HG03378 (cell line): Measurements from ENCODE around the gene TBPL1.
"Not testable (repeated sequence)": the region's sequence is repeated elsewhere in the genome, so short reads cannot be mapped to it uniquely, and the experiment has no call there.

Source experiments
- ATAC-seq: cut with Tn5 transposase; IDR thresholded peaks from one replicate; pipeline ENCODE4 v1.9.1; 2021; ENCODE audit warnings: mild to moderate bottlenecking, moderate library complexity; ENCODE audit not compliant: unreplicated experiment

The TBPL1 gene

DNA sequence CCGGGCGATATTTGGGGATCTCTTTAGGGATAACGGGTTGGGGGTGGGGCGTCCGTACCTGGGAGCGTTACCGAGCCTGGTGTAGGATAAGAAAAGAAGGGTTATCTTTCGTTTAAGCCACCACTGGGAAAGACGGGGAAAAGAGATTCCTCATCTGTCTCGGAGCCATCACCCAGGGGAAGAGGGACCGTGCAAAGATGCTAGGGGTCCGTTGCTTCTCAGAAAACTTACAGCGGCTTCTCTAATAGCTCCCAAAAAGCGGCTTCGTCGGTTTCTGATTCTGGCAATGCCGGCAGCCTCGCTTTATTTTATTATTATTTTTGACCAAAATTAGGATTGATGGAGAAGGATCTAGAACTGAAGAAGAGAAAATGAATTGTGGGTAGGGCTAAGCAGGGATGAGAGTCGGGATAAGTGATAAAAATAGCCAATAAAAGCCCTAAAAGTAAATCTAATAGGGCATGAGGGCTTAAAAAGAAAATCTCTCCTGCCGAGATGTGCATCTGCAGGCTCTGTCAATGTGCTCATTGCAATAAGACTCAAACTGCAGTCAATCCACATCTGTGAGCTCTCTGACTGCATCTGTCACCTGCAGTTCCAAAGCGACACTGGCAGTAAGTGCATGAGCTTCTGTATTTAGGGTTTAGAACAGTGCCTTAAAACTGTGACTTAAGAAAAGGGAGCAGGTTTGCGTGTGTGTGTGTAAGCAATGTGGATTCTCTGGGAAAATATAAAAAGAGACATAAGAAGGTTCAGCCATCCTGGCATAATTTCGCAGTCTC is 801 bp downstream of the TBPL1 start:
- ATAC-seq = no peak

GRCh38 chr6:133954657-133955576 is 1.9 kb downstream of the TBPL1 start:
- ATAC-seq = no peak

- no peak for ATAC-seq
Observed at GRCh38 chr6:133955582-133956415, 2.8 kb downstream of the TBPL1 start.

- ATAC-seq = no peak
Observed at GRCh38 chr6:133956416-133957049, 3.5 kb downstream of the TBPL1 start.

- no peak for ATAC-seq
Observed at GRCh38 chr6:133957227-133957626, 4.2 kb downstream of the TBPL1 start.

- no peak for ATAC-seq
Observed at GRCh38 chr6:133957780-133958242, 4.8 kb downstream of the TBPL1 start.

GRCh38 chr6:133958791-133959190 is 5.8 kb downstream of the TBPL1 start:
- ATAC-seq = no peak

DNA sequence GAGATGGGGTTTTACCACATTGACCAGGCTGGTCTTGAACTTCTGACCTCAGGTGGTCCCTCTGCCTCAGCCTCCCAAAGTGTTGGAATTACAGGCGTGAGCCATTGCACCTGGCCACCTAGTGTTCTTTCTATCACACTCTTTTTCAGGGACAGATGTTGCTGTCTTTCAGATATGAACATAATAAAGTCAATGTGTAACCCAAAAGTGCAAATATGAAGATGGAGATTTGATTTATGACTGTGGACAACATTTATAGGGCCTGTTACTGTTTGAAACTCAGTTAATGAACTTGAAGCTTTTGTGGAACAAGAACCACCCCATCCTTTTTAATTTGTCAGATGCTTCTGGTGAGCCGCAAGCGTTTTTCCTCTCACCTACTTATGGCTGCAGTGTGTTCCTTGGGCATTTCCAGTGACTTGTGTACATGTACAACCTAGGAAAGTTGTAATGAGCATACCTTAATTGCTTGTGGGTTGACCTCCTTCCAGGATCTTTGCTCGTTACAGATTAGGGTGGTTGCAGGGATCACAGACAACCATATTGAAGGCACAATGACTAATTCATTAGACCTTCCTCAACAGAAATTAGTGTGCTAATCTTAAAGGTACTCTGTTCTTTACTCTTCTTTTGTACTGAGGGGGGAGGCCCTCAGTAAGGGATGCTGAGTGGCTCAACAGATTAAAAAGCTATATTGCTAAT is 6.8 kb downstream of the TBPL1 start:
- no peak for ATAC-seq

DNA sequence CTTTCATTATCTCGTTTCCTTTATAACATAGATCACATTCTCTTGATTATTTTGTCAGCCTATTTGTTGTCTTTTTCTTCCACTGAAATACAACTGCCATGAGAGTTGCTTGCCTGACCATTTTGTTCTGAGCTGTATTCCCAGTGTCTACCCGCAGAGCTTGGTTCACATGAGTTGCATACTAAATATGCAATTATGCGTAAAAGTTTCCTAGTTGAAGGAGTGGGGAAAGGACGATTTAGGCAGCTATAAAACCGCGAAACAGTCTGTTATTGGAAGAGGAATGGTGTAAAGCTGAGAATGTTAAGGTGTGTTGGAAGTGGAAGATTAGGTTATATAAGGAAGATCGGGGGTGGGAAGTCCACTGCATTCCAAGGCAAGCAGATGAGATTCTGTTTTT is 8.8 kb downstream of the TBPL1 start:
- no peak for ATAC-seq

DNA sequence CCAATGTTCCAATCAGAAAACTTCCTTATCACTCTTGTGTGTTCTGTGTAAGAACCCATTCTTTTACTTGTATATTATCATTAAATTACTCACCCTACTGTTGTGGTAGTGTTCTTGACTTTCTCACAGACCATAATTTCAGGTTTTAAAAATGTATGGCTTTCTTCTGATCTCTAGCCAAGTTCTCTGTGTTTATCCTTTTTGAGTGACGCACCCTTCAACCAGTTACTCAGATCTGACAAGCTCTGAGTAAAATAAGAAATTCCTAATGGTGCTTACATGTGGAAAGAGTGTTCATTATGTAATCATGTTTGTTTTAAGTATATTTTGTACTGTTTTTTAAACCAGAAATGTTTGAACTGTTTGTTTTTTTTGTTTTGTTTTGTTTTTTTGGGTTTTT is 11.0 kb downstream of the TBPL1 start:
- no peak for ATAC-seq

DNA sequence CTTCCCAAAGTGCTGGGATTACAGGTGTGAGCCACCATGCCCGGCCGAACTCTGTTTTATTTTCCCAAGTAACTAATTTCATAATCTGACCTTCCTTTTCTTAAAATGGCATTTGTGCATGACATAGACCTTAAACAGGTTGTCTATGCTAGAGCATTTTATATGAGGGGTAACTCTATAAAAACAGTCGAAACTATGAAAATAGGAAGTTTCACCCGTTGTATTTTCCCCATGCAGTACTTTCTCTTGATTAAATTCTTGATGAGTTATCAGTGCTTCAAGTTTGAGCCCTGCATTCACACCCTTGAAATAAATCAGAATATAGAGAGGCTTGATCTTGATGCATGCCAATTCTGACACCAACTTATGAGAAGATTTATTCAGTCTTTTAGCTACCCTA is 11.7 kb downstream of the TBPL1 start:
- no peak for ATAC-seq

DNA sequence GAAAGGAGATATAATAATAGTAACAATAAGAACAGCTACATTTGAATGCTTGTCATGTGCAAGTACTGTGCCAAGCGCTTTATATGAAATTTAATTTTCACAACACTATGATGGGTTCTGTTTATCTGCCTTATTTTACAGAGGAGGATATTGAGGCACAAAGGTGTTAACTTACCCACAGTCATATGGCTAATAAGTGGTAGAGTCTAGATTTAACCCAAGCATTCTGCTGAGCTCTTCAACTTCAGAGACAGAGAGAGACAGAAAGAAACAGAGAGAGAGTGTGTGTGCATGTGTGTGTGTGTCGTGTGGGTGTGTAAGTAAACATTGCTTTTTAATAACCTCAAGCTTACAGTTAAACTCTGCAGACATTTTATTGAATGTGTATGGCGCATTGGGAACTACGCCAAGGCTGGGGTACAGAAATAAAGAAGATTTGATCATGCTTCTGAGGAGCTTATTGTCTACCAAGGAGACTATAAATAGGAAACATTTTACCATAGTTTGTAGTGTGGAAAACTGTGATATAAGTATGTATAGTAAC is 12.9 kb downstream of the TBPL1 start:
- ATAC-seq = no peak

DNA sequence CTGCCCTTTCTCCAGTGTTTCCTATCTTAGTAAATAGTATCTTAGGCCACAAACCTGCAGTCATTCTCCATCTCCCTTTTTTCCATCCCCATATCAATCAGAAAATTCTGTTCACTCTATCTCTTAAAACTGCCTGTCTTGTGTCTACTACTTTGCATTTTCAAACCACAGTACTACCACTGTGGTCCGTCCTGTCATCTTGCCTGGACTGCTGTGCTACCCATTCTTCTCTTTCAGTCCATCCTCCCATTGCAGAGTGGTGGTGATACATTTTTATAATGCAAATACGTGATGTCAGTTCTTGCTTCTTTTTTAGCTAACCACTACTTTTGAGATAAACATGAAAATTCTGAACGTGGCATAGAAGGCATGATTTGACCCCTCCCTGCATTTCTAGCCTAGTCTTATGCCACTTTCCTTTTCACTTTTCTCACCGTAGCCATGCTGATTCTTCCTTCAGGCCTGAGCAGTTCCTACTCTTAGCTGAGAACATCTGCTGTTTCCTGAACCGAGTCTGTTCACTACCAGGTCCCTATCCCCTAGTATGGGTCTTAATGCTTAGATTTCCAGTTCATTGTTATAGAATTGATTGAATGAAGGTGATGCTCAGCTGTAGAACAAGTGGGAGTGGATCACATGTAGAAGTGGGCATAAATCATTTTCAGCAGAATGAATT is 13.8 kb downstream of the TBPL1 start:
- peak; percentile 71 for ATAC-seq

- ATAC-seq = no peak
Observed at GRCh38 chr6:133967347-133967746, 14.3 kb downstream of the TBPL1 start.

DNA sequence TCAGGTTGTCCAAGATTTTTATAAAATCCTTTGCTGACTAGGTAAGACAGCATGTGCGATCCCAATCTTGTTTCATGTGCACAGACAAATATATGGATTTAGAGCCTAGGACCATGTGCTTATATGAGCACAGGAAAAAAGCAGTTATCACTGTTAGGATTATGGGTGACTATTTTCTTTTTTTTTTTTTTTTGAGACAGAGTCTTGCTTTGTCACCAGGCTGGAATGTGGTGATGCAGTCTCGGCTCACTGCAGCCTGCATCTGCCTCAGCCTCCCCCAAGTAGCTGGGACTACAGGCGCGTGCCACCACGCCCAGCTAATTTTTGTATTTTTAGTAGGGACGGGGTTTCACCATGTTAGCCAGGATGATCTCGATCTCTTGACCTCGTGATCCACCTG is 14.8 kb downstream of the TBPL1 start:
- not testable (repeated sequence) for ATAC-seq

DNA sequence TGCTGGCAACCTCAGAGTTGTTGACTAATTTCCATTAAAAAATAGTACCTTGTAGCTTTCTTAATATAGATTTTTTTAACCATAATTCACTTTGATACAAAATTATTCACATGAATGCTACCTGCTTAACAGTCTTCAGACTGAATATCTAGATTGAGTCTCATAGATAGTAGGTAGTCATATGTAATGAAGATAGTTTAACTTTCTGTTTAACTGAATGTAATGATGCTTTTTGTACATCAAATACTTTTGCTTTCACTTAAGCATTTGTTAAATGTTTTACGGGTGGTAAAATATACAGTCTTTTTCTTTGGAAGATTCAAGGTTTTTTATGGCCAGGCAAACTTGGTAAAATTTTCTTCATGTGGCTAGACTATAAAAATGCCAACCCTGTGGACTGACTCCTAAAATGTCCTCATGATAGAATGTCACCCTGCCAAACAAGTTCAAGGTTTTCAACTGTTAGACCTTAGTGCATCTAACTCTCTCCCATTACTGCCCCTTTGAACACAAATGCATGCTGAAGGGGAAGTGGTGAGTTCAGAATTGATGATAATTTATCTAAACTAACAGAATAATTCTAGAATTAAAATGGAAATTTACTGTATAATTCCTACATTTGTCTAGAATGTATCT is 16.4 kb downstream of the TBPL1 start:
- no peak for ATAC-seq

DNA sequence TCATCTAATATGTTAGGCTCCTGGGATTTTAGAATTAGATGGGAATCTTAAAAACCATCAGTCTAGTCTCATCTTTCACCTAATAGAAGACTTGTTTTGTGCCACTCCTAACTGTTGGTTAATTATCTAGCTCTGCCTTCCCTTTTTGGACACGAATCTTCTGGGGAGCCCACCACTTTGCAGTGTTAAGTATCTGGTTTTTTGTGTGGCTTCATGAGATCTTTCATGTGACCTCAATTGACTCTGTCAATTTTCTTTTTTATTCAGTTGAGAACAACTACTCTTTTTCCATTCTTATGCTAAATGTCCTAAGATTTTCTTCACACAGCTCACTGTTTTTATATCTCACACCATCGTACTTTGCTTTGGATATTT is 16.9 kb downstream of the TBPL1 start:
- no peak for ATAC-seq

- no peak for ATAC-seq
Observed at GRCh38 chr6:133971861-133972260, 18.8 kb downstream of the TBPL1 start.

GRCh38 chr6:133972388-133972787 is 19.4 kb downstream of the TBPL1 start:
- no peak for ATAC-seq
